Progenitor cell of endocrine pancreas (in vitro differentiated cells): Measurements from ENCODE around the gene LAMA3. TPM values are rescaled to one million over a fixed set of nuclear protein-coding genes. Genes with fewer than 3 reads are reported as not detected.
A peak's percentile ranks its signal among the peaks of the same experiment; 100 is the strongest.

ENCODE experiments used
- DNase-seq: peaks from one replicate; pipeline ENCODE4 v3.0.0; 2021; ENCODE audit warnings: low spot score; ENCODE audit not compliant: unreplicated experiment
- H3K27ac Mint-ChIP-seq: 2 replicates; pipeline ENCODE4 v1.8.0; 2021; ENCODE audit warnings: mild to moderate bottlenecking, moderate library complexity, mixed read lengths
- H3K27me3 Mint-ChIP-seq: 2 replicates; pipeline ENCODE4 v1.8.0; 2021; ENCODE audit warnings: mixed read lengths
- H3K36me3 Mint-ChIP-seq: 2 replicates; pipeline ENCODE4 v1.8.0; 2022; ENCODE audit warnings: mixed read lengths; ENCODE audit not compliant: insufficient read depth
- H3K4me1 Mint-ChIP-seq: 2 replicates; pipeline ENCODE4 v1.8.0; 2021; ENCODE audit warnings: low read depth, mixed read lengths
- H3K4me3 Mint-ChIP-seq: 2 replicates; pipeline ENCODE4 v1.8.0; 2021; ENCODE audit warnings: low read depth, mild to moderate bottlenecking, moderate library complexity, mixed read lengths
- H3K9me3 Mint-ChIP-seq: 2 replicates; pipeline ENCODE4 v1.8.0; 2021; ENCODE audit warnings: low read depth, mixed read lengths
- CTCF ChIP-seq: fragments of 200-600 bp; sonication (generic); IDR thresholded peaks from one replicate; pipeline ENCODE4 v1.5.0; 2021; ENCODE audit warnings: antibody characterized with exemption, mild to moderate bottlenecking; ENCODE audit not compliant: unreplicated experiment
- total RNA-seq: library from RNA; stranded (reverse); gene quantifications from 2 replicates; pipeline ENCODE4 v1.2.1, GENCODE V29; 2021

Gene LAMA3
- total RNA-seq, 1 donor from 2014 or later: 0.84 TPM

- H3K27ac Mint-ChIP-seq: no peak overlapping the region
- peaks cover 17% of the 10 kb centered on the region for H3K27me3 Mint-ChIP-seq
- H3K9me3 Mint-ChIP-seq: no peaks in the 10 kb centered on the region
- no peak overlapping the region for H3K4me3 Mint-ChIP-seq
- no peak for DNase-seq
- H3K36me3 Mint-ChIP-seq: no peaks in the 10 kb centered on the region
- TF ChIP-seq CTCF: no peak
- H3K4me1 Mint-ChIP-seq: no peaks in the 10 kb centered on the region
Observed at GRCh38 chr18:23811176-23811575, 121.9 kb downstream of the LAMA3 start.

- no peak overlapping the region for H3K4me3 Mint-ChIP-seq
- H3K9me3 Mint-ChIP-seq: no peaks in the 10 kb centered on the region
- H3K27ac Mint-ChIP-seq: no peak overlapping the region
- H3K36me3 Mint-ChIP-seq: no peaks in the 10 kb centered on the region
- peaks cover 25% of the 10 kb centered on the region for H3K27me3 Mint-ChIP-seq
- no peaks in the 10 kb centered on the region for H3K4me1 Mint-ChIP-seq
- TF ChIP-seq CTCF: peak; percentile 62
- DNase-seq: no peak
Observed at GRCh38 chr18:23812546-23813440, 123.5 kb downstream of the LAMA3 start.

GRCh38 chr18:23814991-23815614 lies 125.8 kb downstream of the LAMA3 start:
- H3K36me3 Mint-ChIP-seq: no peaks in the 10 kb centered on the region
- H3K9me3 Mint-ChIP-seq: no peaks in the 10 kb centered on the region
- H3K27me3 Mint-ChIP-seq: peaks cover 21% of the 10 kb centered on the region
- TF ChIP-seq CTCF: no peak
- no peak overlapping the region for H3K4me3 Mint-ChIP-seq
- H3K27ac Mint-ChIP-seq: no peak overlapping the region
- no peak for DNase-seq
- H3K4me1 Mint-ChIP-seq: no peaks in the 10 kb centered on the region

- TF ChIP-seq CTCF: no peak
- DNase-seq: no peak
- Mint-ChIP-seq H3K27me3 (peaks cover 20% of the 10 kb centered on the region), H3K9me3 (no peaks in the 10 kb centered on the region), H3K36me3 (no peaks in the 10 kb centered on the region), H3K27ac (no peak overlapping the region), H3K4me1 (no peaks in the 10 kb centered on the region), H3K4me3 (no peak overlapping the region)
Observed at GRCh38 chr18:23816021-23816420, 126.8 kb downstream of the LAMA3 start.

- Mint-ChIP-seq H3K4me1 (no peaks in the 10 kb centered on the region), H3K9me3 (no peaks in the 10 kb centered on the region), H3K27me3 (peaks cover 19% of the 10 kb centered on the region), H3K27ac (no peak overlapping the region), H3K4me3 (no peak overlapping the region), H3K36me3 (no peaks in the 10 kb centered on the region)
- no peak for DNase-seq
- no peak for TF ChIP-seq CTCF
Observed at GRCh38 chr18:23816740-23817139, 127.5 kb downstream of the LAMA3 start.
